ENCODE data around the gene TMEM245. TPM values are rescaled to one million over a fixed set of nuclear protein-coding genes. Genes with fewer than 3 reads are reported as not detected.

The TMEM245 gene
- total RNA-seq, 1 experiment from 2014 or later, result 60.3 TPM

GRCh38 chr9:109120204-109120789 lies 550 bp upstream of the TMEM245 start:
- no peak overlapping the region for H3K27ac ChIP-seq
- H3K4me1 ChIP-seq (replicated peaks; ENCODE audit: insufficient read depth), result peaks cover 35% of the 10 kb centered on the region
- peaks cover 20% of the 10 kb centered on the region for H4K20me1 ChIP-seq (ENCODE audit: insufficient read depth)
- TSS peak; percentile 84 for BruUV-seq (replicated peaks)
- H3K27me3 ChIP-seq (ENCODE audit: insufficient read depth, low read depth), result no peaks in the 10 kb centered on the region
- H3K79me2 ChIP-seq (ENCODE audit: low read depth), result peaks cover 45% of the 10 kb centered on the region
- intact Hi-C loops (cut with micrococcal nuclease; ENCODE audit: unreplicated experiment), result no loop called here
- peak overlapping the region; percentile 80 for H2AFZ ChIP-seq
- H3F3A ChIP-seq (ENCODE audit: insufficient read depth, low read depth), result peaks cover 7% of the 10 kb centered on the region; the same call in 1 of the 2 replicates
- CTCF ChIA-PET, result interaction anchor here (0.6 kb wide), 2 partner anchors 115 to 148 kb away, joined by 3 read pairs; no protein-coding TSS in a partner anchor
- no peak for DNase-seq
- H3K9me3 ChIP-seq (ENCODE audit: insufficient read depth, low read depth), result no peaks in the 10 kb centered on the region
- H3K4me3 ChIP-seq, result peak overlapping the region; percentile 81
- POLR2A ChIA-PET (ENCODE audit: unreplicated experiment), result interaction anchor here (0.6 to 0.9 kb wide), 5 partner anchors 9 to 350 kb away, joined by 6 to 9 read pairs (median 7); no protein-coding TSS in a partner anchor
- H3K4me2 ChIP-seq, result peak overlapping the region; percentile 77
- H3K9me2 ChIP-seq (ENCODE audit: insufficient read depth), result no peaks in the 10 kb centered on the region; the same call in 1 of the 2 replicates
- H3K36me3 ChIP-seq (ENCODE audit: low read depth), result 0 out of 2 replicates have a peak, but pooled peaks cover 4% of the 10 kb centered on the region
- no peak for TF ChIP-seq EZH2 (IDR thresholded peaks at IDR 0.05; ENCODE audit: low read depth)
- TF ChIP-seq CTCF (conservative IDR thresholded peaks at IDR 0.05), result no peak

- Histone ChIP-seq H3K27ac (peak overlapping the region; percentile 38), H3K4me3 (peak overlapping the region; percentile 81), H3K79me2 (ENCODE audit: low read depth) (peaks cover 59% of the 10 kb centered on the region), H2AFZ (peak overlapping the region; percentile 89), H3K27me3 (ENCODE audit: insufficient read depth, low read depth) (no peaks in the 10 kb centered on the region), H3K4me1 (replicated peaks; ENCODE audit: insufficient read depth) (peaks cover 42% of the 10 kb centered on the region), H3K36me3 (ENCODE audit: low read depth) (0 out of 2 replicates have a peak, but pooled peaks cover 10% of the 10 kb centered on the region), H4K20me1 (ENCODE audit: insufficient read depth) (peaks cover 20% of the 10 kb centered on the region), H3K9me2 (ENCODE audit: insufficient read depth) (no peaks in the 10 kb centered on the region; the same call in 1 of the 2 replicates), H3F3A (ENCODE audit: insufficient read depth, low read depth) (peaks cover 7% of the 10 kb centered on the region; the same call in 1 of the 2 replicates), H3K4me2 (peak overlapping the region; percentile 85), H3K9me3 (ENCODE audit: insufficient read depth, low read depth) (no peaks in the 10 kb centered on the region)
- no peak for TF ChIP-seq CTCF (conservative IDR thresholded peaks at IDR 0.05)
- no peak for TF ChIP-seq EZH2 (IDR thresholded peaks at IDR 0.05; ENCODE audit: low read depth)
- intact Hi-C loops (cut with micrococcal nuclease; ENCODE audit: unreplicated experiment), result loop anchor here (1.0 to 5.0 kb wide), 4 partner anchors 21 to 198 kb away; no protein-coding TSS in a partner anchor
- DNase-seq, result peak in 1 of 2 experiments; percentile 44
- TSS peak; percentile 31 for BruUV-seq (replicated peaks)
- POLR2A ChIA-PET (ENCODE audit: unreplicated experiment), result interaction anchor here (0.5 to 0.6 kb wide), 4 partner anchors 7 to 334 kb away, joined by 3 to 14 read pairs (median 4); no protein-coding TSS in a partner anchor
- CTCF ChIA-PET, result interaction anchor here (0.6 kb wide), 1 partner anchor 349 kb away, joined by 3 read pairs; no protein-coding TSS in a partner anchor
These were observed 824 bp downstream of the TMEM245 start for GRCh38 chr9:109118808-109119438.

All from PC-9 (cell line).